Liver (tissue), 9 donors: Measurements from ENCODE around the gene GCH1. TPM values are rescaled to one million over a fixed set of nuclear protein-coding genes. Genes with fewer than 3 reads are reported as not detected.
"Not testable (repeated sequence)": the region's sequence is repeated elsewhere in the genome, so short reads cannot be mapped to it uniquely, and the experiment has no call there.

ENCODE experiments used
- DNase-seq: peaks from one replicate; pipeline ENCODE4 v3.0.0-alpha.2; 2017; ENCODE audit warnings: low spot score
- H3K27ac ChIP-seq, 2 donors: one replicate each; pipeline ENCODE4 v1.7.0; 2013; ENCODE audit warnings: inconsistent platforms in 2 of 2, low read length in 2 of 2, control low read depth in 1 of 2, low read depth in 1 of 2, mild to moderate bottlenecking in 1 of 2
- H3K27me3 ChIP-seq, 4 donors: one replicate each; pipeline versions ENCODE4 v1.6.1 to v1.7.0; 2013; ENCODE audit warnings: low read length in 3 of 4, inconsistent platforms in 1 of 4, mild to moderate bottlenecking in 1 of 4, moderate library complexity in 1 of 4; ENCODE audit not compliant: control insufficient read depth in 4 of 4, insufficient read depth in 4 of 4
- H3K36me3 ChIP-seq, 4 donors: one replicate each; pipeline versions ENCODE4 v1.6.1 to v1.7.0; 2013; ENCODE audit warnings: low read length in 3 of 4, mild to moderate bottlenecking in 3 of 4, low read depth in 1 of 4, moderate library complexity in 1 of 4; ENCODE audit not compliant: control insufficient read depth in 4 of 4, insufficient read depth in 3 of 4
- H3K4me1 ChIP-seq, 4 donors: one replicate each; pipeline versions ENCODE4 v1.6.1 to v1.7.0; 2013; ENCODE audit warnings: low read length in 3 of 4, mild to moderate bottlenecking in 3 of 4, moderate library complexity in 1 of 4; ENCODE audit not compliant: control insufficient read depth in 4 of 4, insufficient read depth in 4 of 4
- H3K4me3 ChIP-seq, 3 donors: one replicate each; pipeline versions ENCODE4 v1.6.1 to v1.7.0; 2013; ENCODE audit warnings: low read length in 3 of 3, control low read depth in 1 of 3, low read depth in 1 of 3, mild to moderate bottlenecking in 1 of 3
- H3K9ac ChIP-seq, 2 donors: one replicate each; pipeline ENCODE4 v1.7.0; 2013; ENCODE audit warnings: low read length in 2 of 2, mild to moderate bottlenecking in 2 of 2, moderate library complexity in 2 of 2, control low read depth in 1 of 2, low read depth in 1 of 2
- H3K9me3 ChIP-seq, 4 donors: one replicate each; pipeline versions ENCODE4 v1.6.1 to v1.7.0; 2013; ENCODE audit warnings: low read length in 3 of 4; ENCODE audit not compliant: control insufficient read depth in 4 of 4
- EGR1 ChIP-seq, 2 donors: IDR thresholded peaks; 2 replicates each; pipeline ENCODE4 v1.6.1; 2016 to 2018; ENCODE audit warnings: antibody characterized with exemption in 2 of 2, low read depth in 2 of 2
- FOXA1 ChIP-seq: IDR thresholded peaks from 2 replicates; pipeline ENCODE4 v1.6.1; 2016; ENCODE audit warnings: antibody characterized with exemption
- FOXA2 ChIP-seq: IDR thresholded peaks from 2 replicates; pipeline ENCODE4 v1.6.1; 2016; ENCODE audit warnings: antibody characterized with exemption
- GABPA ChIP-seq, 2 donors: IDR thresholded peaks in 1 of 2; conservative IDR thresholded peaks in 1 of 2; 2 replicates each; pipeline ENCODE4 v1.6.1; 2016; ENCODE audit warnings: antibody characterized with exemption in 2 of 2, mild to moderate bottlenecking in 1 of 2, moderate library complexity in 1 of 2
- HNF4A ChIP-seq, 2 donors: conservative IDR thresholded peaks; 2 replicates each; pipeline ENCODE4 v1.6.1; 2016; ENCODE audit warnings: antibody characterized with exemption in 2 of 2, mild to moderate bottlenecking in 2 of 2
- NR2F2 ChIP-seq: IDR thresholded peaks from 2 replicates; pipeline ENCODE4 v1.6.1; 2016; ENCODE audit warnings: antibody characterized with exemption
- RAD21 ChIP-seq, 2 donors: IDR thresholded peaks; 2 replicates each; pipeline ENCODE4 v1.6.1; 2016; ENCODE audit warnings: antibody characterized with exemption in 2 of 2, mild to moderate bottlenecking in 2 of 2
- RXRA ChIP-seq, 2 donors: IDR thresholded peaks; 2 replicates each; pipeline ENCODE4 v1.6.1; 2017 to 2018; ENCODE audit warnings: antibody characterized with exemption in 2 of 2, mild to moderate bottlenecking in 1 of 2
- WGBS: extraction: QIAGEN DNeasy Blood & Tissue Kit; methylation state at CpG from one replicate; pipeline ENCODE4 v1.1.7; 2013; 5-methylcytosine and 5-hydroxymethylcytosine counted together
- polyA plus RNA-seq, 2 donors: library from polyadenylated mRNA; stranded (reverse) in 1 of 2; unstranded in 1 of 2; fragments of 200-250 nt in 1 of 2; fragments of >200 nt in 1 of 2; fragmentation: Nextera tagmentation in 1 of 2; extraction: Ambion mirVana in 1 of 2; gene quantifications; one replicate each; pipeline versions ENCODE4 v1.2.1 to v1.2.3, GENCODE V29; 2013 to 2015
- total RNA-seq, 2 donors: library from RNA; depleted of rRNA; stranded (reverse); fragments of >200 nt; gene quantifications; one replicate each; pipeline ENCODE4 v1.2.3, GENCODE V29; 2014
- TF ChIP-seq, protein P1 (sequence below): IDR thresholded peaks from 2 replicates; pipeline ENCODE4 v1.6.1; 2016; ENCODE audit warnings: antibody characterized with exemption
- TF ChIP-seq, protein P2 (sequence below): IDR thresholded peaks from 2 replicates; pipeline ENCODE4 v1.6.1; 2016; ENCODE audit warnings: antibody characterized with exemption
- TF ChIP-seq, protein P3 (sequence below): IDR thresholded peaks from 2 replicates; pipeline ENCODE4 v1.6.1; 2016; ENCODE audit warnings: antibody characterized with exemption, mild to moderate bottlenecking
- donor health status: healthy.
- donor health status: healthy.
- donor health status: healthy.
- donor health status: healthy.
- donor health status: healthy.

GCH1 gene
- total and polyA plus RNA-seq, 4 donors: 19.7 to 60.0 (median 37.0) TPM

DNA sequence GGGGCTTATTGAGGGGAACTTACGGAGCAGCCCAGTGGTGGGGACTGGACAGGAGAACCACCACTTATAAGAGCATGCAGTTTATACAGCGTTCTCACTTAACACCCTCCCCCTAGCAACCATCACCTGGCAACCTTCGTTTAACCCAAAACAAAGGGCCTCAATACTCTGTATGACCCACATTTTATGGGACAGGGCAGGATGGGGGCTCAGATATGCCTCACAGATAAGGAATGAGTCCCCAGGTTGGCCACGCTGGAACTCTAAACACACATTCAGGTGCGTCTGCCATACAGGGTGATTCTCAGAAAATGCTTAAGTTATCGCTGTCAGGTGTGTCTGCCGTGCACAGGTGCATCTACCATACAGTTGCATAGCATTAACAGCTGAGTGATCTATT, 99.2 kb downstream of the GCH1 start:
- DNase-seq: no peak

DNA sequence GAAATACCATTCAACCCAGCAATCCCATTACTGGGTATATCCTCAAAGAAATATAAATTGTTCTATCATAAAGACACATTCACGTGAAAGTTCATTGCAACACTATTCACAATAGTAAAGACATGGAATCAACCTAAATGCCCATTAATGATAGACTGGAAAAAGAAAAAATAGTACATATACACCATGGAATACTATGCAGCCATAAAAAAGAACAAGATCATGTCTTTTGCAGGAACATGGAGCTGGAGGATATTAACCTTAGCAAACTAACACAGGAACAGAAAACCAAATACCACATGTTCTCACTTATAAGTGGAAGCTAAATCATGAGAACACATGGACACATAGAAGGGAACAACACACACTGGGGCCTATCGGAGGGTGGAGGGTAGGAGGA, 101.1 kb downstream of the GCH1 start:
- 97% methylated on average over 2 of the region's 2 CpGs for WGBS
- not testable (repeated sequence) for H3K27ac ChIP-seq, H3K9me3 ChIP-seq, H3K36me3 ChIP-seq, H3K4me1 ChIP-seq, H3K9ac ChIP-seq, DNase-seq, H3K27me3 ChIP-seq, H3K4me3 ChIP-seq

More for the DNA sequence above, 99.2 kb downstream of the GCH1 start:
- H3K9me3 ChIP-seq: no peaks in the 10 kb centered on the region
- no peak overlapping the region for H3K9ac ChIP-seq
- TF ChIP-seq FOXA1: no peak
- no peak for TF ChIP-seq FOXA2
- TF ChIP-seq, protein P1, sequence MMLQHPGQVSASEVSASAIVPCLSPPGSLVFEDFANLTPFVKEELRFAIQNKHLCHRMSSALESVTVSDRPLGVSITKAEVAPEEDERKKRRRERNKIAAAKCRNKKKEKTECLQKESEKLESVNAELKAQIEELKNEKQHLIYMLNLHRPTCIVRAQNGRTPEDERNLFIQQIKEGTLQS: no peak
- peaks cover 0 to 8% (median 0%) of the 10 kb centered on the region in 4 donors for H3K4me1 ChIP-seq
- no peaks in the 10 kb centered on the region for H3K36me3 ChIP-seq
- H3K27ac ChIP-seq: no peak overlapping the region
- no peak overlapping the region for H3K4me3 ChIP-seq
- WGBS: 84% methylated on average over 7 of the region's 7 CpGs
- H3K27me3 ChIP-seq: no peaks in the 10 kb centered on the region

DNA sequence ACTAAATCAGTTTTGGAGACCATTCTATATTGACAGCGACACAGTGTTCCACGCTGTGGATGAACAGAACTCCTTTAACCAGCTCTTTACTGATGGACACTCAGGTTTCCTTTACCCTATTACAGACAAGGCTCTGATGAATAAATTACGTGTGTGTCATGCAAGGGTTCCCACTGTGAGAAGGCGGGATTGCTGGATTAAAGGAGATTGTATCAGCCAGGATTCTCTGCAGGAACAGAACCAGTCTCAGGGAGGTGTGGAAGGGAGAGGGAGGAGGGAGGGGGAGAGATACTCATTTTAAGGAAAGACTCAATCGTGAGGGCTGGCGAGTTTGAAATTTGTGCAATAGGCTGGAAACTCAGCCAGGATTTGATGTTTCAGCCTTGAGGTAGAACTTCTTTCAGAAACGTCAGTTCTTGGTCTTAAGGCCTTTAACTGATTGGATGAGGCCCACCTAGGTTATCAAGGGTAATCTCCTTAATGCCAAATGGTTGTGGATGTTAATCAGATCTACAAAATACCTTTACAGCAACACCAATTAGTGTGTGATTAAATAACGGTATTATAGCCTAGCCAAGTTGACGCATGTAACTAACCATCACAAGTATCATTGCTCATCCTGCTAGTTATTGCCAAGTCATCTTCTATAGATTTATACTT, 104.0 kb downstream of the GCH1 start:
- no peaks in the 10 kb centered on the region for H3K4me1 ChIP-seq
- 87% methylated on average over 9 of the region's 9 CpGs for WGBS
- DNase-seq: no peak
- no peaks in the 10 kb centered on the region for H3K9me3 ChIP-seq
- H3K4me3 ChIP-seq: no peak overlapping the region
- H3K9ac ChIP-seq: no peak overlapping the region
- TF ChIP-seq, protein P1: no peak
- TF ChIP-seq GABPA (IDR thresholded peaks at IDR 0.05 in 1 of 2, conservative IDR thresholded peaks at IDR 0.05 in 1 of 2): no peak
- TF ChIP-seq, protein P2, sequence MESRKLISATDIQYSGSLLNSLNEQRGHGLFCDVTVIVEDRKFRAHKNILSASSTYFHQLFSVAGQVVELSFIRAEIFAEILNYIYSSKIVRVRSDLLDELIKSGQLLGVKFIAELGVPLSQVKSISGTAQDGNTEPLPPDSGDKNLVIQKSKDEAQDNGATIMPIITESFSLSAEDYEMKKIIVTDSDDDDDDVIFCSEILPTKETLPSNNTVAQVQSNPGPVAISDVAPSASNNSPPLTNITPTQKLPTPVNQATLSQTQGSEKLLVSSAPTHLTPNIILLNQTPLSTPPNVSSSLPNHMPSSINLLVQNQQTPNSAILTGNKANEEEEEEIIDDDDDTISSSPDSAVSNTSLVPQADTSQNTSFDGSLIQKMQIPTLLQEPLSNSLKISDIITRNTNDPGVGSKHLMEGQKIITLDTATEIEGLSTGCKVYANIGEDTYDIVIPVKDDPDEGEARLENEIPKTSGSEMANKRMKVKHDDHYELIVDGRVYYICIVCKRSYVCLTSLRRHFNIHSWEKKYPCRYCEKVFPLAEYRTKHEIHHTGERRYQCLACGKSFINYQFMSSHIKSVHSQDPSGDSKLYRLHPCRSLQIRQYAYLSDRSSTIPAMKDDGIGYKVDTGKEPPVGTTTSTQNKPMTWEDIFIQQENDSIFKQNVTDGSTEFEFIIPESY: no peak
- no peak for TF ChIP-seq EGR1 (IDR thresholded peaks at IDR 0.05; ENCODE audit: low read depth in 2 of 2)
- TF ChIP-seq NR2F2: no peak
- no peak for TF ChIP-seq HNF4A (conservative IDR thresholded peaks at IDR 0.05)
- TF ChIP-seq, protein P3, sequence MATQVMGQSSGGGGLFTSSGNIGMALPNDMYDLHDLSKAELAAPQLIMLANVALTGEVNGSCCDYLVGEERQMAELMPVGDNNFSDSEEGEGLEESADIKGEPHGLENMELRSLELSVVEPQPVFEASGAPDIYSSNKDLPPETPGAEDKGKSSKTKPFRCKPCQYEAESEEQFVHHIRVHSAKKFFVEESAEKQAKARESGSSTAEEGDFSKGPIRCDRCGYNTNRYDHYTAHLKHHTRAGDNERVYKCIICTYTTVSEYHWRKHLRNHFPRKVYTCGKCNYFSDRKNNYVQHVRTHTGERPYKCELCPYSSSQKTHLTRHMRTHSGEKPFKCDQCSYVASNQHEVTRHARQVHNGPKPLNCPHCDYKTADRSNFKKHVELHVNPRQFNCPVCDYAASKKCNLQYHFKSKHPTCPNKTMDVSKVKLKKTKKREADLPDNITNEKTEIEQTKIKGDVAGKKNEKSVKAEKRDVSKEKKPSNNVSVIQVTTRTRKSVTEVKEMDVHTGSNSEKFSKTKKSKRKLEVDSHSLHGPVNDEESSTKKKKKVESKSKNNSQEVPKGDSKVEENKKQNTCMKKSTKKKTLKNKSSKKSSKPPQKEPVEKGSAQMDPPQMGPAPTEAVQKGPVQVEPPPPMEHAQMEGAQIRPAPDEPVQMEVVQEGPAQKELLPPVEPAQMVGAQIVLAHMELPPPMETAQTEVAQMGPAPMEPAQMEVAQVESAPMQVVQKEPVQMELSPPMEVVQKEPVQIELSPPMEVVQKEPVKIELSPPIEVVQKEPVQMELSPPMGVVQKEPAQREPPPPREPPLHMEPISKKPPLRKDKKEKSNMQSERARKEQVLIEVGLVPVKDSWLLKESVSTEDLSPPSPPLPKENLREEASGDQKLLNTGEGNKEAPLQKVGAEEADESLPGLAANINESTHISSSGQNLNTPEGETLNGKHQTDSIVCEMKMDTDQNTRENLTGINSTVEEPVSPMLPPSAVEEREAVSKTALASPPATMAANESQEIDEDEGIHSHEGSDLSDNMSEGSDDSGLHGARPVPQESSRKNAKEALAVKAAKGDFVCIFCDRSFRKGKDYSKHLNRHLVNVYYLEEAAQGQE: no peak
- no peak for TF ChIP-seq RXRA (IDR thresholded peaks at IDR 0.05)
- TF ChIP-seq RAD21 (IDR thresholded peaks at IDR 0.05): no peak
- no peaks in the 10 kb centered on the region for H3K27me3 ChIP-seq
- no peaks in the 10 kb centered on the region for H3K36me3 ChIP-seq
- H3K27ac ChIP-seq: no peak overlapping the region
